IMR-90 (cell line): Measurements from ENCODE around the gene C3orf52. TPM values are rescaled to one million over a fixed set of nuclear protein-coding genes. Genes with fewer than 3 reads are reported as not detected.

Experiments
- ATAC-seq: fragments of 200-7000 bp; cut with Tn5 transposase; 2 replicates; pipeline ENCODE4 v1.9.1; 2020; ENCODE audit warnings: low read depth, mild to moderate bottlenecking, moderate library complexity
- BruUV-seq: library from RNA; stranded (reverse); fragments of 400-500 nt; replicated peaks from 2 replicates; lab custom pipeline; 2021; lab: Mats Ljungman, UMichigan
- CTCF ChIA-PET: fragments of 300-600 bp; formaldehyde crosslinking; extraction: SDS; loops from one replicate; lab custom pipeline; 2021; ENCODE audit warnings: antibody characterized with exemption; lab: Yijun Ruan, JAX
- POLR2A ChIA-PET: fragments of 300-600 bp; sonication (Branson Sonifier 250); formaldehyde crosslinking; loops from one replicate; lab custom pipeline; 2022; ENCODE audit warnings: antibody characterized with exemption; ENCODE audit not compliant: unreplicated experiment; lab: Charles Lee
- DNase-seq: peaks from one replicate; pipeline ENCODE4 v3.0.0; 2013
- H2AFZ ChIP-seq: replicated peaks from 2 replicates; pipeline ENCODE3; 2013; ENCODE audit warnings: low read length, mild to moderate bottlenecking; ENCODE audit not compliant: poor library complexity
- H2AK5ac ChIP-seq: 2 replicates; pipeline ENCODE4 v1.6.1; 2013; ENCODE audit warnings: low read depth, low read length, inconsistent platforms
- H2AK9ac ChIP-seq: replicated peaks from 2 replicates; pipeline ENCODE3; 2013; ENCODE audit warnings: mild to moderate bottlenecking, low read depth, low read length, moderate library complexity; ENCODE audit not compliant: poor library complexity
- H2BK120ac ChIP-seq: 2 replicates; pipeline ENCODE4 v1.6.1; 2013; ENCODE audit warnings: low read depth, low read length, inconsistent platforms
- H2BK15ac ChIP-seq: 3 replicates; pipeline ENCODE4 v1.6.1; 2013; ENCODE audit warnings: low read depth, low read length, inconsistent platforms
- H2BK20ac ChIP-seq: 2 replicates; pipeline ENCODE4 v1.6.1; 2013; ENCODE audit warnings: low read depth, mild to moderate bottlenecking, inconsistent platforms, low read length, moderate library complexity
- H2BK5ac ChIP-seq: 2 replicates; pipeline ENCODE4 v1.6.1; 2013; ENCODE audit warnings: mild to moderate bottlenecking, low read depth, low read length, inconsistent platforms; ENCODE audit not compliant: poor library complexity, severe bottlenecking
- H3K14ac ChIP-seq: replicated peaks from 2 replicates; pipeline ENCODE4 v1.6.1; 2013; ENCODE audit warnings: low read depth, low read length, inconsistent platforms
- H3K18ac ChIP-seq: 2 replicates; pipeline ENCODE4 v1.6.1; 2013; ENCODE audit warnings: low read depth, low read length, control low read depth
- H3K23ac ChIP-seq: 2 replicates; pipeline ENCODE4 v1.6.1; 2013; ENCODE audit warnings: low read depth, low read length, inconsistent platforms
- H3K27ac ChIP-seq: 2 replicates; pipeline ENCODE4 v1.5.1; 2013; ENCODE audit warnings: mild to moderate bottlenecking, control low read depth, low read length; ENCODE audit not compliant: insufficient read depth
- H3K27me3 ChIP-seq: 2 replicates; pipeline ENCODE4 v1.6.1; 2013; ENCODE audit warnings: low read length; ENCODE audit not compliant: control insufficient read depth, insufficient read depth
- H3K36me3 ChIP-seq: 2 replicates; pipeline ENCODE4 v1.6.1; 2013; ENCODE audit warnings: low read length, mixed read lengths; ENCODE audit not compliant: control insufficient read depth, insufficient read depth
- H3K4ac ChIP-seq: 2 replicates; pipeline ENCODE4 v1.6.1; 2013; ENCODE audit warnings: low read depth, low read length, inconsistent platforms
- H3K4me1 ChIP-seq: 2 replicates; pipeline ENCODE4 v1.6.1; 2013; ENCODE audit warnings: low read length, mixed read lengths; ENCODE audit not compliant: control insufficient read depth, insufficient read depth
- H3K4me2 ChIP-seq: 2 replicates; pipeline ENCODE4 v1.6.1; 2013; ENCODE audit warnings: low read depth, mild to moderate bottlenecking, control low read depth, low read length, moderate library complexity
- H3K4me3 ChIP-seq: 2 replicates; pipeline ENCODE4 v1.5.1; 2013; ENCODE audit warnings: low read depth, mild to moderate bottlenecking, control low read depth, low read length, moderate library complexity; ENCODE audit not compliant: insufficient read depth
- H3K56ac ChIP-seq: 2 replicates; pipeline ENCODE4 v1.6.1; 2013; ENCODE audit warnings: low read length, inconsistent platforms; ENCODE audit not compliant: insufficient read depth; ENCODE audit errors: extremely low read depth
- H3K79me1 ChIP-seq, 2 experiments: 2 replicates each; pipeline ENCODE4 v1.6.1; 2013; ENCODE audit warnings: low read length in 2 of 2, inconsistent platforms in 1 of 2, low read depth in 1 of 2
- H3K9ac ChIP-seq: 2 replicates; pipeline ENCODE4 v1.6.1; 2013; ENCODE audit warnings: low read depth, low read length, control low read depth
- H3K9me1 ChIP-seq: 2 replicates; pipeline ENCODE4 v1.6.1; 2013; ENCODE audit warnings: low read length, inconsistent platforms; ENCODE audit not compliant: insufficient read depth
- H3K9me3 ChIP-seq: 2 replicates; pipeline ENCODE4 v1.6.1; 2013; ENCODE audit warnings: low read length; ENCODE audit not compliant: control insufficient read depth, insufficient read depth
- H4K20me1 ChIP-seq: 2 replicates; pipeline ENCODE4 v1.6.1; 2013; ENCODE audit warnings: low read length, inconsistent platforms; ENCODE audit not compliant: insufficient read depth
- H4K5ac ChIP-seq: 2 replicates; pipeline ENCODE4 v1.6.1; 2013; ENCODE audit warnings: mild to moderate bottlenecking, low read depth, low read length, control low read depth
- H4K8ac ChIP-seq, 2 experiments: 2 replicates each; pipeline ENCODE4 v1.6.1; 2013; ENCODE audit warnings: low read depth in 2 of 2, low read length in 2 of 2, control low read depth in 1 of 2, inconsistent platforms in 1 of 2
- H4K91ac ChIP-seq: 2 replicates; pipeline ENCODE4 v1.6.1; 2013; ENCODE audit warnings: low read depth, low read length, inconsistent platforms; ENCODE audit not compliant: insufficient read depth
- POLR2A ChIP-seq: IDR thresholded peaks from 2 replicates; pipeline ENCODE4 v1.6.1; 2012; ENCODE audit warnings: mild to moderate bottlenecking, low read depth, low read length
- WGBS, 2 experiments: methylation state at CpG; one replicate each; pipeline versions ENCODE4 v1.1.5 to v1.1.7; 2013; ENCODE audit warnings: missing lambda C conversion rate in 2 of 2; ENCODE audit not compliant: insufficient read length in 1 of 2; ENCODE audit errors: extremely low coverage in 2 of 2; 5-methylcytosine and 5-hydroxymethylcytosine counted together
- dilution Hi-C: fragments of 300-500 bp; cut with HindIII; formaldehyde crosslinking; loops from one replicate; pipeline ENCODE4 v1.14.3; 2018; ENCODE audit warnings: low sequenced_read_pairs; ENCODE audit not compliant: unreplicated experiment
- in situ Hi-C: fragments of 300-500 bp; cut with MboI; formaldehyde crosslinking; loops from 3 replicates; pipeline ENCODE4 v1.14.3; 2019; ENCODE audit warnings: low sequenced_read_pairs, inconsistent platforms, mixed read lengths
- intact Hi-C: fragments of 100-400 bp; cut with micrococcal nuclease; formaldehyde crosslinking; loops from 2 replicates; pipeline ENCODE4 v1.10.0; 2022
- polyA plus RNA-seq, 3 experiments: library from polyadenylated mRNA; depleted of rRNA; stranded (reverse); fragments of >200 nt; gene quantifications; 2 replicates each; pipeline ENCODE4 v1.2.3, GENCODE V29; 2012; ENCODE audit warnings: low replicate concordance in 1 of 3
- total RNA-seq: library from RNA; depleted of rRNA; stranded (reverse); fragments of >200 nt; gene quantifications from 2 replicates; pipeline ENCODE4 v1.2.3, GENCODE V29; 2012

Gene C3orf52
- total and polyA plus RNA-seq, 2 of the 4 experiments (the other 2 are of a cell fraction) = 7.5 to 12.5 TPM

GRCh38 chr3:112133626-112134334 lies 47.6 kb downstream of the C3orf52 start:
- Histone ChIP-seq H3K4me2 (no peak overlapping the region), H3K14ac (no peak overlapping the region), H3K27ac (no peak overlapping the region), H3K56ac (no peak overlapping the region), H4K91ac (no peak overlapping the region), H3K4me1 (0 out of 2 replicates have a peak, but pooled peaks cover 1% of the 10 kb centered on the region), H3K4me3 (no peak overlapping the region), H2BK5ac (no peak overlapping the region), H3K9me3 (no peaks in the 10 kb centered on the region), H3K79me1 (no peaks in the 10 kb centered on the region), H3K18ac (no peak overlapping the region), H4K5ac (no peak overlapping the region), H3K36me3 (no peaks in the 10 kb centered on the region), H4K8ac (no peak overlapping the region), H2AK5ac (no peak overlapping the region), H2BK20ac (no peak overlapping the region), H3K9me1 (peaks cover 3% of the 10 kb centered on the region; the same call in 1 of the 2 replicates), H4K20me1 (no peaks in the 10 kb centered on the region), H2AK9ac (no peak overlapping the region), H2AFZ (no peak overlapping the region), H3K4ac (no peak overlapping the region), H3K27me3 (no peaks in the 10 kb centered on the region), H2BK120ac (no peak overlapping the region), H2BK15ac (no peak overlapping the region), H3K9ac (no peak overlapping the region), H3K23ac (no peak overlapping the region)
- DNase-seq = no peak
- no TSS peak for BruUV-seq
- dilution Hi-C loops (no loop called here), intact Hi-C loops (no loop called here), in situ Hi-C loops (loop anchor here (25.0 kb wide), 1 partner anchor 379 kb away; no protein-coding TSS in a partner anchor)
- no peak for TF ChIP-seq POLR2A
- POLR2A ChIA-PET = no interaction called here
- WGBS, 2 experiments = 80% methylated on average over 1 of the region's 5 CpGs; no CpG with 5 or more reads in 1 of the 2 experiments
- CTCF ChIA-PET = no interaction called here
- ATAC-seq = no peak
